Ramos (cell line): ENCODE results near the gene HTR7.
"Not testable (repeated sequence)": the region's sequence is repeated elsewhere in the genome, so short reads cannot be mapped to it uniquely, and the experiment has no call there.

Source experiments
- in situ Hi-C: fragments of 300-500 bp; cut with MboI; formaldehyde crosslinking; loops from one replicate; pipeline ENCODE4 v1.14.3; 2022; ENCODE audit warnings: low sequenced_read_pairs; ENCODE audit not compliant: unreplicated experiment

The HTR7 gene

DNA sequence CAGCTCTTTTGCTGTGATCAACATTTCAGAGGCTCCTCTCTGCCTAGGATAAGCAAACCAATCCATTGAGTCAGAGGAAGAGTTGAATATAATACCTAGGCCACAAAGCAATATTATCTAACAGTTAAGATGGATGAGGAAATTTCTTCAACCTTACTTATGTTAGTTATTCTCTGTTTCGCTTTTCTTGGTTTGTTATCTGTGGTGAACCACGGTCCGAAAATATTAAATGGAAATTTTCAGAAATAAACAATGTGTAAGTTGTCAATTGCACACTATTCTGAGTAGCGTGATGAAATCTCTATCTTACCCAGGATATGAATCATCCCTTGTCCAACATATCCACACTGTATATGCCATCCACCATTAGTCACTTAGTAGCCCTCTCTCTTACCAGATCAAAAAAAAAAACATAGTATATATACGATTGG is 1.5 kb upstream of the HTR7 start:
- in situ Hi-C loops = no loop called here

DNA sequence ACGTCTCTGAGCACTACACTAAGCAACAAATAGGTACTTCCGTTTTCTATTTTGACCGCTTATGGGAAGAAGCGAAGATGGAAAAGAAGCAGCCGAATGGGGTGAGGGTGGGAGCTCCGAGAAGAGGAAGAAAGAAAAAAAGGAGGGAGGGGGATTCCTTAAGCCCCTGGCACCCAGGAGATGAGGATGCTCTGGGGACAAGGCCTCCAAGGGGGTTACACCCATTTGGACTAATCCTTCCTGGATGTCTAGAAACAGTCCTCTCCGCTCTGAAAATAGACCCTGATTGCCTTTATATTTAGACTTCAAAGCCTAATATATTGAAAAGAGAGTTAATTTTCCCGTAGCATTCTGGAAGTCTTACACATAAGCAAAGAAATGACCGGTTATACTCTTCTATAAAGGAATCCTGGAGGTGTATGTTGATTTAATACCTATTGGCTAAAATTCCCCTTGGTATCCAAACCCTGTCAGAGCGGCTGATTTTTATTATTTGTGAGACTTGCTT is 676 bp upstream of the HTR7 start:
- in situ Hi-C loops = no loop called here

DNA sequence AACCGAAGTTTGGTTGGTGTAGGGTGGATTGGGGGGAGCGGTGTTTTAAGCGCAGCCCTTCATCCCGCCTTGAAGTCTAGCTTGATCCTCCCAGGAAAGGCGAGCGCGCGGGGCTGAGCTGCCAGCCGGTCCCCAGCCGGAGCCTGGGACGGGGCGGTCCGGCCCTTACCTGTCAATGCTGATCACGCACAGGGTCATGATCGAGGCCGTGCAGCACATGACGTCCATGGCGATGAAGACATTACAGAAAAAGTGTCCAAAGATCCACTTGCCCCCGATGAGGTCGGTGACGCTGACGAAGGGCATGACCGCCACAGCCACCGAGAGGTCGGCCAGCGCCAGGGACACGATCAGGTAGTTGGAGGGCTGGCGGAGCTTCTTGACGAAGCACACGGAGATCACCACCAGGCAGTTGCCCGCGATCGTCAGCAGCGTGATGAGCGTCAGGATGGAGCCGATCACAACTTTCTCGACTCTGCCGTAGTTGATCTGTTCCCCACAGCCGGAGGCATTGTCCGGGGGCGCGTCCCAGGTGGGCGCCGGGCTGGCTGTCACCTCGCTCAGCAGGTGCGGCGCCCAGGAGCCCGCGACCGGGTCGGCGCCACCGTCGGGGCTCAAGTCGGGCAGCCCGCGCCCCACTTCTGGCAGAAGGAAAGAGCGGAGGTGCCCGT is 740 bp downstream of the HTR7 start:
- in situ Hi-C loops = no loop called here

DNA sequence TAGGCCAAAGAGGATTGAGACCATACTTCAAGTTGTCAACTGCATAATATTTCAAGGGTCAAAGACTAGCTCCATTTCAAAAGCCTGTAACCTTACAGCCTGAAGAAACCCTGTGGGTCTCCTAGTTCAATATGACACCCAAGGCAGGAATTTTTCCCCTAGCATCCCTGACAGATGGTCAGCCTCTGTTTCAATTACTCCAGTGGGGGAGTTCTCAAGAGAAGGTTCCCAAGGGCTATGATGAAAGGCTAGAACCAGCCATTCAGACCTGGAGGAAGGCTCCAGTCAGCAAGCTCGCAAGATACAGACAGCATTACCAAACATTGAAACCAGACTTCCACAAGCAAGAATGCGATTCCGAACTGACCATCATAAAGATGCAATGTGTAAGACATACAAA is 1.6 kb downstream of the HTR7 start:
- in situ Hi-C loops = no loop called here

DNA sequence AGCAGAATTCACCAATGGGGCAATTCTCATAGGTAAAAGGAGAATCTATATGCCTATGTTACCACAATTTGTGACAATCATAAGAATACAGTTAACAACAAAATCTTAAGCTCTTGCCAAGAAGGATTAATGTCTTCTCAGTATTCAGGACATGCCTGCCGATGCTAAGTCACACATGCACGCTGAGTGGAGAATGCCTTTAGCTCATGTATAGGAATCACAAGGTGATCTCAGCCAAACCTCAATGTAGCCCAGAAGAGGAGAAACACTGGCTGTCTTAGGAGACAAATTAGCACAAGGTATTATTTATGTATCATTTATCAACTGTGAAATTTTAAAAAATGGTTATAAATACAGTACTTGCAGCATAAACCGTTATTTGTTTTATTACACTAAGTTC is 2.7 kb downstream of the HTR7 start:
- in situ Hi-C loops = no loop called here

DNA sequence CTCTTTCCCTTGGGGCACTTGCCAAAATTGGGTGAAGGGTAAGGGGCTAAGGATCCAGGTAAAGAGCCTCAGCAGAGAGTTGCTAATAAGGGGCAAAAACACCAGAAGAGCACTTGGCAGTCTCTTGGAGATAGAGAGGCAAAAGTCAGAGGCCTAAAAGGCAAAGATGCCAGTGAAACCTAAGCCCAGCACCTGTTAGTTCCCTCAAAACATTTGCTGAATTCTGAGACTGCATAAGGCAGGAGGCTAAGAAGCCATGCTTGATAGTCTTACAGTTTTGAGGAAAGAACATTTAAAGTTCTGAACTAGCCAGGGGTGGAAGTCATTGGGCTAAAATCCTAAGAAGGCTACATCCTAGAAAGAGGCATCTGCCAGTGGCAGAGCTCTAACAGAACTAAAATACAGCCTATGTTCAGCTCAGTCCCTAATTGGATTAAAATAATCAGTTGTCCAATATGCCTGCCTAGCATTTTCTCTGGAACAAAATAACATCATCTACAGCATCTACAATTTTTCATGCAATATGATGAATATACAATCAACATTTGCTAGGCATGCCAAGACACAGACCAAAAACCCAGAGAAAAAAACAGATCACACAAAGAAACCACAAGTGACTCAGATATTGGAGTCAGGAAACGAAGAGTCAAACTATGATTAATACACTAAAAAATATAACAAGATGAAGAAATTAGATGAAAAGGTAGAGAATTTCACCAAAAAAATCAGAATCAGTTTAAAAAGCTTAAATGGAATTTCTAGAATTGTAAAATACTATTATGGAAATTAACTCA is 7.7 kb downstream of the HTR7 start:
- in situ Hi-C loops = no loop called here

DNA sequence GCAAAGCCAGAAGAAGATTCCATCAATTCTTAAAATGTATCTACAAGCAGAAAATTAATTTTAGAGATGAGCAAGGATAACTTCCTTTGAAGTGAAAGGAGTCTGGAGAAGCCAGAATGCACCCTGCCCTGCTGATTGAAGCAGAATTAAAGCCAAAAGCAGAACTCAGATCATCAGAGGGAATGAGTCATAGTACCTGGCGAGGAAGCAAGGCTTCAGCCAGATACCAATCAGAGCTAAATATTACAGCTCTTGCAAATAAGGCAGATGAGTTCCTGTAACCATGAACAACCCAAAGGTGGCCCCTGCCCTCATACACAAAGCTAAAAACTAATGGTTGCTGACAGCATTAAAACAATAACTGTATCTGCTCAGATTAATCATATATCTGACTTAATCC is 10.4 kb downstream of the HTR7 start:
- in situ Hi-C loops = no loop called here

DNA sequence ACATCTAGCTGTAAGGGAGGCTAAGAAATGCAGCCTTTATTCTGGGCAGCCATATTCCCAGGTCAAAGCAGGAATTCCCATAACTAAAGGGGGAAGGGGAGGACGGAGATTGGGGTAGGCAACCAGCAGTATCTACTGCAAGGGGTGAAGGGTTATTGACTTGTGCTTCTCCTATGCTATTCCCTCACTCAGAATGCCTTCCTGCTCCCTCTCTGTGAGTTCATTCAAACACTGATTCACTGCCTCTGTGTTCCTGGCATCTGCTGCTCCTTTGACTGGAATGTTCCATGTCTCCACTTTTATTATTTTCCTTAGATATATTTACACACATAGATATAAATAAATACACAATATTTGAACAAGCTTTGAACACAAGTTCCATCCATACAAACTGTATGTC is 11.1 kb downstream of the HTR7 start:
- in situ Hi-C loops = no loop called here

DNA sequence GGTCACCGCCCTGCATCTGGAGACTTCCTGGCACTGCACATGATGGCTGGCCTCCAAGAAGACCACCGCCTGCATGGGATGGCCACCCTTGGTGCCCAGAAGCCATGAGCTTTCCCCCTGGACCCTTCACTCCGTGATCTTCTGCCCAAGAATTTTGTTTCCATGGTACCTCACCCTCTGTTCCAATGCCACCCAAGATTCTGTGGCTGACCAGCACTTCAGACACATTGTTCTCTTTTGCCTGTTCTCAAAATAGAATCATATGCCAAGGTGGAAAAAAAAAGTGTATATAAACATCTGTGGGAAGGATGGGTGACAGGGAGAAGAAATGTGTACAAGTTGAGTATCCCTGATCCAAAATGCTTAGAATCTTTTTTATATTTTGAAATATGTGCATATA is 12.1 kb downstream of the HTR7 start:
- in situ Hi-C loops = no loop called here

DNA sequence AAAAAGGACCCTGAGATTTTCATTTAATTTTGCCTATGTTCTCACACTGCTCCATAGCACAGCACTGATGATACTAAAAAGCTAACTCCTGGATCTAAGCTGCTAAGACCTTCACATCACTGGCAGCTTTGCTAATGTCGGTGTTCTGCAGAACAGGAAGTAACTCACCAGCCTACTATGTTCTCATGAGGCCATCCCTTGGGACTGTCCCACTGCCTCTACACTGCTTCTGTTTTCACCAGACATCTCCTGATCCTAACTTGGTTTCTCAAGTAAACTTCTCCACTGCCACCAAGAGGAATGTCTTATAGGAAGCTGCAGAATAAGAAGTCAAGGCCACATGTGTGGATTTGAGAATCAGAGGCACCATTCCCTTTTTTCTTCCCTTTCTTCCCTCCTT is 15.1 kb downstream of the HTR7 start:
- in situ Hi-C loops = no loop called here

DNA sequence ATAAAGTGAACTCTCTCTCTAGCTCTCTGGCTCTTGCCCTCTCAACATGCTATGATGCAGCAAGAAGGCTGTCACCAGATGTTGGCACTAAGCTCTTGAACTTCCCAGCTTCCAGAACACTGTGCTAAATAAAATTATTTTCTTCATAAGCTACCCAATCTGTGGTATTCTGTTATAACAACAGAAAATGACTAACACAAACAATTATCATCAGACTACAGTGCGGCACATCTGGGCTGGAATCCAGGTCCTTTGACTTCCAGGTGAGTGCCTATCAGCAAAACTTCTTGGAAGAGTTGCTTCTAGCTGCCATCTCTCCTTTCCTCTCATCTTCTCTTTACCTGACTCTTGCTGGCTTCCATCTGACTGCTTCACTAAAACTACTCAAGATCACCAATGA is 20.4 kb downstream of the HTR7 start:
- in situ Hi-C loops = no loop called here

DNA sequence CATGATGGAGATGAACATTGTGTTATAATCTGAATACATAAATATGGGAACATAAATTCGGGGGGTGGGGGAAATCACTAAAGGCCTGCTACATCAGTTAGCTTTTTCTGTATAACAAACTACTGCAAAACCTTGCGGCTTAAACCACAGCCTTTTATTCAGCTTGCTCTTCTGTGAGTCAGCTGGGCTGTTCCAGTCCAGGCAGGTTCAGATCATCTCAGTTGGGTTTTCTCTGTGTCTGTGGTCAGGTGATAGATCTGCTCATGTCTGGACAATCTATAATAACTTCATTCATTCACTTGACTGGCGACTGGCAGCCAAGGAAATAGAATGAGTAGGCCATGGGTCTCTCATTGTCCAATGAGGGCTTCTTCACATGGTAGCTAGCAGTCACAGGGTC is 23.5 kb downstream of the HTR7 start:
- in situ Hi-C loops = no loop called here

DNA sequence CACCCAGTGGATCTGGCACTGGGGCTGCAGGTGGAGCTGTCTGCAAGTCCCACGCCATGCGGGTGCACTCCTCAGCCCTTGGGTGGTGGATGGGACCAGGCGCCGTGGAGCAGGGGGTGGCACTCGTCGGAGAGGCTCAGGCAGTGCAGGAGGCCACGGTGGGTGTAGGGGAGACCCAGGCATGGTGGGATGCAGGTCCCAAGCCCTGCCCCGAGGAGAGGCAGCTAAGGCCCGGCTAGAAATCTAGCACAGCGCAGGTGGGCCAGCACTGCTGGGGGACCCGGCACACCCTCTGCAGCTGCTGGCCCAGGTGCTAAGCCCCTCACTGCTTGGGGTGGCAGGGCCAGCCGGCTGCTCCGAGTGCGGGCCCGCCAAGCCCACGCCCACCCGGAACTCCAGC is 25.7 kb downstream of the HTR7 start:
- in situ Hi-C loops = no loop called here

DNA sequence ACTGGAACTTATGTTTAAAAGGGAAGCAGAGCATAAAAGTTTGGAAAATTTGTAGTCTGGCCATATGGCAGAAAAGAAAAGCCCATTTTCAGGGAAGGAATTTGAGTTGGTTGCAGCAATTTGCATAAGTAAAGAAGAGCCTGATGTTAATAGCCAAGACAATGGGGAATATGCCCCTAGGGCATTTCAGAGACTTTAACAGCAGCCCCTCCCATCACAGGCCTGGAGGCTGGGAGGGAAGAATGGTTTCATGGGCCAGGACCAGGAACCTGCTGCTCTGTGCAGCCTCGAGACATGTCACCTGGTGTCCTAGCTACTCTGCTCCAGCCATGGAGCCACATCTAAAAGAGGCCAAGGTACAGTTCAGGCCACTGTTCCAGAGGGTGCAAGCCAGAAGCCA is 35.3 kb downstream of the HTR7 start:
- in situ Hi-C loops = no loop called here

DNA sequence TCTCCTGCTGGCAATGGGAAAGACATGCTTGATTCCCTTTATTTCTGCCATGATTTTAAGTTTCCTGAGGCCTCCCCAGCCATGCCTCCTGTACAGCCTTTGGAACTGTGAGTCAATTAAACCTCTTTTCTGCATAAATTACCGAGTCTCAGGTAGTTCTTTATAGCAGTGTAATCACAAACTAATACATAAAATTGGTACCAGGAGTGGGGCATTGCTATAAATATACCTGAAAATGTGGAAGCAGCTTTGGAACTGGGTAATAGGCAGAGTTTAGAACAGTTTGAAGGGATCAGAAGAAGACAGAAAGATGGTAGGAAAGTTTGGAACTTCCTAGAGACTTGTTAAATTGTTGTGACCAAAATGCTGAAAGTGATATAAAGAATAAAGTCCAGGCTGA is 36.0 kb downstream of the HTR7 start:
- in situ Hi-C loops = not testable (repeated sequence)

DNA sequence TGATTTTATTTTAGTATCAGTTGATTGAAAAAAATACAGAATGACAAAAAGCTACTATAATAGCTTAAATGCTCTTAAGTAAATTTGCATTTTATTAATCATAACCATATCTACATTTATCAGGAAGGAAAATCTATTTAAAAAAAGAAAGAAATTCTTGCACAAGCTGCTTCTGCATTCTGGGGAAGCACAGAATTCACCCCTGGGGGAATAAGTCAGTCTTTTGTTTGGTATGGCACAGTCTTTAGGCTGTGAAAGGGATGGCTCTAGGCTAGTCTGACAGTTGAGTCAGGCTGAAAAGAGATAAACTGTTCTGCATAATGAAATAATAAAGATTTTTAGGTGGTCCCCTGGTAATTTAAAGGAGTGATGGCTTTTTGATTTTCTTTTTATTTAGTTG is 37.9 kb downstream of the HTR7 start:
- in situ Hi-C loops = no loop called here

DNA sequence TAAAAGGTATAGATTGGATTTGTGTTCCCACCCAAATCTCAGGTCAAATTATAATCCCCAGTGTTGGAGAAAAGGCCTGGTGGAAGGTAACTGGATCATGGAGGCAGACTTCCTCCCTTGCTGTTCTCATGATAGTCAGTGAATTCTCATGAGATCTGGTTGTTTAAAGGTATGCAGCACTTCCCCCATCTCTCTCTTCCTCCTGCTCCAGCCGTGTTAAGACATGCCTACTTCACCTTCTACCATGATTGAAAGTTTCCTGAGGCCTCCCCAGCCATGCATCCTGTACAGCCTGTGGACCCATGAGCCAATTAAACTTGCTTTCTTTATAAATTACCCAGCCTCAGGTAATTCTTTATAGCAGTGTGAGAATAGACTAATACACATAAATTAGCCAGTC is 39.1 kb downstream of the HTR7 start:
- in situ Hi-C loops = no loop called here

DNA sequence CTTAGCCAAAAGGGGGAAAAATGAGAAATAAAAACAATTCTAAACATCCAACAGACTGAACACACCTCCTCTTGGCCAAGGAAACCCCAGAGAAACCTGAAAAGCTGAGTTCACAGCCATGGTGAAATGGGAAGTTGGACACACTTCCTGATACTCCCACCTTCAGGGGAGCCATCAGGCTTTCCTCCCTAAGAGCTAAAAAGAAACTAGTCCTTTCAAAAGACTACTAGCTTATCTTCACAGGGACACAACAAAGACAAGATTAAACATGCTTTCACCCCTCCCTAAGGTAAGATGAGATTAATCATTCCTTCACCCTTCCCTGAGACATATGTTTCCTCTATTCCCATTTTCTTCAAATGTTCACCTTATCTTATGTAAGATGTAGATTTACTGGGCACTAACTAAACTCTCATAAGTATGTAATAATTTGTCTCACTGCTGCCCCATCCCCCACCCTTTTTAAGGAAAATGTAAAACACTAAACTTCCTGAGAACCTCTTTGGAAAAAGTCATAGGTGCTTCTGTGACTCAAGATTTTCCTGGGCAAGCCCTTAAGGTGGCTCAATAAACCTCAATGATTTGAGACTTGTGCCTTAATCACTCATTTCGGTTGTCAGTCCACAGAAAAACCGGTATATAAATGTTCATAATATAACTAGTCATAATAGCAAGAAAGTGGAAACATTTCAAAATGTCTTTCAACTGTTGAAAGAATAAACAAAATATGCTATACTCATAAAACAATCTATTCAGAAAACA is 40.5 kb downstream of the HTR7 start:
- in situ Hi-C loops = no loop called here

DNA sequence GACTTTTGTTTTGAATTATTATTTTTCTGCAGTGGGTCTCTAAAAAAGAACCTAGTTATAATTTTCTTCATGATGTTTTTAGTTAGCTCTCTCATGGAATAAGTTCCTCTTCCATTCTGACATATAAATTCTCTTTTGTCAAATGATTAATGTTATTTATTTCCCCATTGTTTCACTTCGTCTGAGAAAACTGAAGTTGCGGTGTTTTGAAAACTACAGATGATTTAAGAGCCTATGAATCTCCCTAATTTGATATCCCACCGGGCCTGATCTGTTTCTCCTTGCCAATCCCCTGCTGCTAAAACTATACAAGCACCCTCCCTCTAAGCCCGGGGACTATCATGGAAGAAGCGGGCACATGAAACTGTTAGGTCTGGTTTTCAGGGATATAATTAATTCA is 41.4 kb downstream of the HTR7 start:
- in situ Hi-C loops = no loop called here

DNA sequence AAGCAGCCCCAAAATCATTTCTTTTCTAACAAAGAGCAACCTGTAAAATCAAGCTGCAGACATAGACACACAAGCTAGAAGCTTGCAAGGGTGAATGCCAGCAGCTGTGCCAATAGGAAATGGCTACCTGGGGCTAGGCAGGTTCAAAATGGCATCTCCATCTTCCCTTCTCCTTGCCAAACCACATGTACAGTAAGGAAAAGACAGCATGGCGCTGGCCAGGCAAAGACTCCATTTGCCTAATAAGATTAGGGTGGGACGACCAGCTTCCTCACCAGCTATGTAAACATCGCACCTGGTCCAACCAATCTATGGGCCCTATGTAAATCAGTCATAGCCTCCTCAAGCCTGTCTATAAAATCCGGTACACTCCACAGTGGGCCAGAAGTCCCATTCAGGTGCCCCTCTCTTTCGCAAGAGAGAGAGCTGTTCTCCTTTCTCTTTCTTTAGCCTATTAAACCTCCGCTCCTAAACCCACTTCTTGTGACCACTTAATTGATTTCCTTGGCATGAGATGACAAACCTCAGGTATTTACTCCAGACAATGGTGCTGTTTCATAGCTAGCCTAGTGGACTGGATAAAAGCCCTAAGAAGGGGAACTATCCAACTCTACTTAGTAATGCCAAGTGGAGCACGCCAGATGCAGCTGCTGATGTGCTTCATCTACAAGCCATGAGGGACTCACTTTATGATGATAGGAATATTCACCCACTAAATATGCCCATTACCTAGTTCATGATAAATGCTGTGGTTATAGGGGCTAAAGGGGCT is 44.1 kb downstream of the HTR7 start:
- in situ Hi-C loops = no loop called here
